SU-DHL-6 (cell line): ENCODE results near the gene RPL39L.

Source experiments
- CTCF ChIP-seq: fragments of 200-600 bp; sonication (generic); IDR thresholded peaks from one replicate; pipeline ENCODE4 v1.5.1; 2017; ENCODE audit warnings: antibody characterized with exemption, mild to moderate bottlenecking, low read length, moderate library complexity; ENCODE audit not compliant: insufficient read depth, poor library complexity, severe bottlenecking
- EZH2phosphoT487 ChIP-seq: fragments of 200-600 bp; sonication (generic), shearing (Covaris generic); conservative IDR thresholded peaks from 2 replicates; pipeline ENCODE4 v1.6.1; 2018; ENCODE audit warnings: mild to moderate bottlenecking, antibody characterized with exemption, low read length, moderate library complexity, mixed read lengths

DNA sequence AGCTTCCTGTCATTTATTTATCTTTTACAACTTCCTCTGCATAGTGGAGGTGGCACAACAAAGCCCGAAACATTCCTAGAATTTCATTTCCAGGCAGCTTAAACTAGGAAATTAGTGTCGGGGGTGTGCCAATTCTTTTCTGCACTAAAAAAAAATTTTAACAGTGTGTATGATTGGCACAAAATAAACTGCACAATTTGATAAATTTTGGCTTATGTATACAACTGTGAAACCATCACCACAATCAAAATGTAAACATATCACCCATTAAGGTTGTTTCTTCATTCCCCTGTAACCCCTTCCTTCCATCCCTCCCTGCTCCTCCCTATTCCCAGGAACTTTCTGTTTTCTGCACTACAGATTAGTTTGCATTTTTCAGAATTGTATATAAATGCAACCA is 54.7 kb downstream of the RPL39L start:
- TF ChIP-seq CTCF (no peak), EZH2phosphoT487 (no peak)
